PC-9 (cell line): Measurements from ENCODE around the gene RRP15. TPM values are rescaled to one million over a fixed set of nuclear protein-coding genes. Genes with fewer than 3 reads are reported as not detected.
A peak's percentile ranks its signal among the peaks of the same experiment; 100 is the strongest.

ENCODE experiments used
- BruUV-seq: library from RNA; stranded (reverse); fragments of 400-500 nt; replicated peaks from 2 replicates; lab custom pipeline; 2021; lab: Mats Ljungman, UMichigan
- CTCF ChIA-PET: fragments of 300-600 bp; sonication (Branson Sonifier 250); formaldehyde crosslinking; loops from one replicate; lab custom pipeline; 2022; ENCODE audit warnings: antibody characterized with exemption; lab: Charles Lee
- POLR2A ChIA-PET: fragments of 300-600 bp; sonication (Branson Sonifier 250); formaldehyde crosslinking; loops from one replicate; lab custom pipeline; 2022; ENCODE audit warnings: antibody characterized with exemption; ENCODE audit not compliant: unreplicated experiment; lab: Charles Lee
- DNase-seq, 2 experiments: peaks; one replicate each; pipeline versions ENCODE4 v3.0.0 to v3.0.0-alpha.2; 2015 to 2022; ENCODE audit warnings: mixed read lengths in 1 of 2
- H2AFZ ChIP-seq: fragments of 200-600 bp; sonication (generic); 2 replicates; pipeline ENCODE4 v1.8.1; 2017; ENCODE audit warnings: antibody characterized with exemption
- H3F3A ChIP-seq: fragments of 200-600 bp; sonication (generic); 2 replicates; pipeline ENCODE4 v1.8.1; 2017; ENCODE audit warnings: antibody characterized with exemption, mild to moderate bottlenecking, low read depth; ENCODE audit not compliant: insufficient read depth
- H3K27ac ChIP-seq: fragments of 200-600 bp; sonication (generic); 2 replicates; pipeline ENCODE4 v1.6.1; 2016; ENCODE audit warnings: mixed run types
- H3K27me3 ChIP-seq: fragments of 200-600 bp; sonication (generic); 2 replicates; pipeline ENCODE4 v1.6.1; 2016; ENCODE audit warnings: low read depth, mixed run types; ENCODE audit not compliant: insufficient read depth
- H3K36me3 ChIP-seq: fragments of 200-600 bp; sonication (generic); 2 replicates; pipeline ENCODE4 v1.6.1; 2016; ENCODE audit warnings: low read depth, mixed run types
- H3K4me1 ChIP-seq: fragments of 200-600 bp; sonication (generic); replicated peaks from 2 replicates; pipeline ENCODE4 v1.6.1; 2016; ENCODE audit warnings: mixed run types; ENCODE audit not compliant: insufficient read depth
- H3K4me2 ChIP-seq: fragments of 200-600 bp; sonication (generic); 2 replicates; pipeline ENCODE4 v1.6.1; 2017; ENCODE audit warnings: mixed run types
- H3K4me3 ChIP-seq: fragments of 200-600 bp; sonication (generic); 2 replicates; pipeline ENCODE4 v1.6.1; 2016; ENCODE audit warnings: mixed run types
- H3K79me2 ChIP-seq: fragments of 200-600 bp; sonication (generic); 2 replicates; pipeline ENCODE4 v1.6.1; 2017; ENCODE audit warnings: low read depth, mixed run types
- H3K9me2 ChIP-seq: fragments of 200-600 bp; sonication (generic); 2 replicates; pipeline ENCODE4 v1.8.1; 2017; ENCODE audit warnings: mild to moderate bottlenecking; ENCODE audit not compliant: insufficient read depth
- H3K9me3 ChIP-seq: fragments of 200-600 bp; sonication (generic); 2 replicates; pipeline ENCODE4 v1.8.1; 2016; ENCODE audit warnings: low read depth; ENCODE audit not compliant: insufficient read depth
- H4K20me1 ChIP-seq: fragments of 200-600 bp; sonication (generic); 2 replicates; pipeline ENCODE4 v1.8.1; 2017; ENCODE audit not compliant: insufficient read depth
- CTCF ChIP-seq: fragments of 200-600 bp; sonication (generic); conservative IDR thresholded peaks from 2 replicates; pipeline ENCODE4 v1.6.1; 2017; ENCODE audit warnings: mixed run types, antibody characterized with exemption, mild to moderate bottlenecking, moderate library complexity
- EZH2 ChIP-seq: fragments of 200-600 bp; sonication (generic); IDR thresholded peaks from 2 replicates; pipeline ENCODE4 v1.8.0; 2017; ENCODE audit warnings: antibody characterized with exemption, low read depth
- intact Hi-C: fragments of 100-400 bp; cut with micrococcal nuclease; formaldehyde crosslinking; loops from one replicate; pipeline ENCODE4 v1.10.0; 2022; ENCODE audit not compliant: unreplicated experiment
- total RNA-seq: library from RNA; stranded (reverse); gene quantifications from 2 replicates; pipeline ENCODE4 v1.2.3, GENCODE V29; 2021

RRP15 gene
- total RNA-seq, 1 experiment from 2014 or later: 24.9 TPM

- peak overlapping the region; percentile 91 for H3K4me2 ChIP-seq
- H3K27ac ChIP-seq: peak overlapping the region; percentile 85
- peak overlapping the region; percentile 98 for H3K4me3 ChIP-seq
- no peak overlapping the region for H2AFZ ChIP-seq
- DNase-seq: no peak
- H3K4me1 ChIP-seq: peaks cover 44% of the 10 kb centered on the region
- intact Hi-C loops: loop anchor here (1.0 to 5.0 kb wide), 3 partner anchors 29 to 824 kb away; partner anchors contain the start of gene LYPLAL1
- ChIA-PET CTCF (no interaction called here), POLR2A (interaction anchor here (0.6 to 1.7 kb wide), 9 partner anchors 9 to 358 kb away, joined by 3 to 12 read pairs (median 5); no protein-coding TSS in a partner anchor)
- peaks cover 95% of the 10 kb centered on the region for H3K79me2 ChIP-seq
- no peaks in the 10 kb centered on the region; the same call in 1 of the 2 replicates for H3K9me3 ChIP-seq
- no peaks in the 10 kb centered on the region for H4K20me1 ChIP-seq
- peaks cover 13% of the 10 kb centered on the region; the same call in 1 of the 2 replicates for H3K36me3 ChIP-seq
- TSS peak; percentile 33 for BruUV-seq
- no peaks in the 10 kb centered on the region for H3K9me2 ChIP-seq
- H3K27me3 ChIP-seq: no peaks in the 10 kb centered on the region
- TF ChIP-seq EZH2 (no peak), CTCF (no peak)
- peaks cover 28% of the 10 kb centered on the region for H3F3A ChIP-seq
Observed at GRCh38 chr1:218348628-218349071, 63.6 kb downstream of the RRP15 start.

GRCh38 chr1:218349348-218350034 is 64.4 kb downstream of the RRP15 start:
- H3F3A ChIP-seq: peaks cover 22% of the 10 kb centered on the region
- H3K27ac ChIP-seq: peak overlapping the region; percentile 85; the same call in 1 of the 2 replicates
- H3K36me3 ChIP-seq: peaks cover 13% of the 10 kb centered on the region; the same call in 1 of the 2 replicates
- H3K4me2 ChIP-seq: peak overlapping the region; percentile 91
- no peak overlapping the region for H2AFZ ChIP-seq
- intact Hi-C loops: loop anchor here (5.0 kb wide), 1 partner anchor 823 kb away; the partner anchor contains the start of gene LYPLAL1
- H4K20me1 ChIP-seq: no peaks in the 10 kb centered on the region
- no peaks in the 10 kb centered on the region for H3K27me3 ChIP-seq
- ChIA-PET CTCF (no interaction called here), POLR2A (interaction anchor here (0.6 to 1.7 kb wide), 7 partner anchors 10 to 232 kb away, joined by 3 to 5 read pairs (median 4); no protein-coding TSS in a partner anchor)
- no peak for TF ChIP-seq EZH2
- TF ChIP-seq CTCF: no peak
- DNase-seq: no peak
- peak overlapping the region; percentile 98 for H3K4me3 ChIP-seq
- no peaks in the 10 kb centered on the region for H3K9me2 ChIP-seq
- no TSS peak for BruUV-seq
- no peaks in the 10 kb centered on the region; the same call in 1 of the 2 replicates for H3K9me3 ChIP-seq
- peaks cover 43% of the 10 kb centered on the region for H3K4me1 ChIP-seq
- H3K79me2 ChIP-seq: peaks cover 95% of the 10 kb centered on the region

- Histone ChIP-seq H2AFZ (no peak overlapping the region), H3K4me2 (peak overlapping the region; percentile 91), H3K79me2 (peaks cover 98% of the 10 kb centered on the region), H3K4me3 (peak overlapping the region; percentile 98; the same call in 1 of the 2 replicates), H3K27me3 (no peaks in the 10 kb centered on the region), H3K9me2 (no peaks in the 10 kb centered on the region), H4K20me1 (no peaks in the 10 kb centered on the region), H3K9me3 (no peaks in the 10 kb centered on the region; the same call in 1 of the 2 replicates), H3K4me1 (peaks cover 41% of the 10 kb centered on the region), H3K36me3 (peaks cover 13% of the 10 kb centered on the region; the same call in 1 of the 2 replicates), H3K27ac (no peak overlapping the region), H3F3A (peaks cover 19% of the 10 kb centered on the region)
- TF ChIP-seq EZH2 (no peak), CTCF (no peak)
- POLR2A ChIA-PET: interaction anchor here (0.6 to 1.7 kb wide), 3 partner anchors 24 to 148 kb away, joined by 4 read pairs; no protein-coding TSS in a partner anchor
- no peak for DNase-seq
- intact Hi-C loops: no loop called here
- CTCF ChIA-PET: no interaction called here
- BruUV-seq: no TSS peak
Observed at GRCh38 chr1:218350035-218350525, 65.0 kb downstream of the RRP15 start.
